GM12878 (cell line): ENCODE measurements around the gene TMEM109. TPM values are rescaled to one million over a fixed set of nuclear protein-coding genes. Genes with fewer than 3 reads are reported as not detected.

Experiments
- ATAC-seq: fragments of 200-7000 bp; cut with Tn5 transposase; 3 replicates; pipeline ENCODE4 v1.9.1; 2020; ENCODE audit warnings: mild to moderate bottlenecking, moderate library complexity
- BruUV-seq: library from RNA; stranded (reverse); fragments of 400-500 nt; replicated peaks from 2 replicates; lab custom pipeline; 2021; lab: Mats Ljungman, UMichigan
- CTCF ChIA-PET: fragments of 300-600 bp; sonication (Branson Sonifier 250); formaldehyde crosslinking; extraction: SDS; loops from one replicate; lab custom pipeline; 2021; ENCODE audit warnings: inconsistent platforms; lab: Yijun Ruan, JAX
- POLR2A ChIA-PET: fragments of 350-600 bp; formaldehyde crosslinking; extraction: SDS; loops from one replicate; lab custom pipeline; 2021; ENCODE audit warnings: inconsistent platforms; lab: Charles Lee
- RAD21 ChIA-PET: fragments of 300-600 bp; sonication (Branson Sonifier 250); formaldehyde crosslinking; loops from one replicate; lab custom pipeline; 2023; ENCODE audit warnings: antibody characterized with exemption; ENCODE audit not compliant: unreplicated experiment; lab: Charles Lee
- SMC1A ChIA-PET: fragments of 300-600 bp; sonication (Branson Sonifier 250); formaldehyde crosslinking; loops from one replicate; lab custom pipeline; 2023; ENCODE audit not compliant: unreplicated experiment, uncharacterized antibody; lab: Charles Lee
- DNase-seq: peaks from one replicate; pipeline ENCODE4 v3.0.0-alpha.2; 2011; ENCODE audit warnings: low read depth, low spot score
- FAIRE-seq: peaks from 3 replicates; lab custom pipeline; 2011; peaks lifted over from hg19 to GRCh38; lab: Jason Lieb, UNC
- H2AFZ ChIP-seq: 2 replicates; pipeline ENCODE4 v1.6.0; 2011; ENCODE audit warnings: low read depth, low read length, control low read depth; ENCODE audit not compliant: control insufficient read depth
- H3K27ac ChIP-seq: 2 replicates; pipeline ENCODE4 v1.5.1; 2011; ENCODE audit warnings: control low read depth; ENCODE audit not compliant: control insufficient read depth, insufficient read depth
- H3K27me3 ChIP-seq, 2 experiments: replicated peaks in 1 of 2; 2 replicates each; pipeline versions ENCODE4 v1.6.0 to v1.6.1; 2011; ENCODE audit warnings: low read length in 1 of 2; ENCODE audit not compliant: control insufficient read depth in 2 of 2, insufficient read depth in 2 of 2
- H3K36me3 ChIP-seq, 2 experiments: 2 replicates each; pipeline ENCODE4 v1.5.1; 2011; ENCODE audit warnings: low read length in 1 of 2; ENCODE audit not compliant: control insufficient read depth in 2 of 2, insufficient read depth in 2 of 2
- H3K4me1 ChIP-seq: 2 replicates; pipeline ENCODE4 v1.6.1; 2011; ENCODE audit warnings: mild to moderate bottlenecking, low read length, moderate library complexity, mixed read lengths; ENCODE audit not compliant: control insufficient read depth, insufficient read depth
- H3K4me2 ChIP-seq: 2 replicates; pipeline ENCODE4 v1.6.0; 2011; ENCODE audit warnings: control low read depth; ENCODE audit not compliant: control insufficient read depth, insufficient read depth
- H3K4me3 ChIP-seq: fragments of 200-600 bp; sonication (generic); 2 replicates; pipeline ENCODE4 v1.5.1; 2016
- H3K79me2 ChIP-seq: 2 replicates; pipeline ENCODE4 v1.6.0; 2011; ENCODE audit warnings: low read length; ENCODE audit not compliant: control insufficient read depth, insufficient read depth
- H3K9ac ChIP-seq: 2 replicates; pipeline ENCODE4 v1.8.0; 2011; ENCODE audit warnings: low read length, control low read depth, mixed read lengths; ENCODE audit not compliant: control insufficient read depth, insufficient read depth
- H3K9me3 ChIP-seq: replicated peaks from 3 replicates; pipeline ENCODE4 v1.5.1; 2011; ENCODE audit warnings: mild to moderate bottlenecking, low read length; ENCODE audit not compliant: control insufficient read depth, insufficient read depth
- H4K20me1 ChIP-seq: 2 replicates; pipeline ENCODE4 v1.6.0; 2011; ENCODE audit not compliant: control insufficient read depth, insufficient read depth
- BCL11A ChIP-seq: IDR thresholded peaks from 2 replicates; pipeline ENCODE4 v1.6.1; 2011; ENCODE audit warnings: low read depth, low read length
- E2F4 ChIP-seq: IDR thresholded peaks from 2 replicates; pipeline ENCODE4 v1.6.1; 2012; ENCODE audit warnings: low read depth, low read length, improper control_type of control experiment
- FOS ChIP-seq: IDR thresholded peaks from 3 replicates; pipeline ENCODE4 v1.6.1; 2011; ENCODE audit warnings: borderline replicate concordance; ENCODE audit not compliant: insufficient read length; ENCODE audit errors: extremely low read depth
- KAT2A ChIP-seq: conservative IDR thresholded peaks from 2 replicates; pipeline ENCODE4 v1.6.1; 2011; ENCODE audit warnings: low read depth, low read length; ENCODE audit not compliant: control insufficient read depth
- REST ChIP-seq: IDR thresholded peaks from 2 replicates; pipeline ENCODE4 v1.6.1; 2012; ENCODE audit warnings: mild to moderate bottlenecking, low read depth, low read length
- SREBF1 ChIP-seq: IDR thresholded peaks from 2 replicates; pipeline ENCODE4 v1.6.1; 2012; ENCODE audit warnings: mild to moderate bottlenecking, low read length
- WGBS: methylation state at CpG from one replicate; pipeline ENCODE4 v1.1.6; 2016; ENCODE audit warnings: low lambda C conversion rate; ENCODE audit not compliant: insufficient replicate concordance, insufficient coverage; ENCODE audit errors: missing lambda C conversion rate; 5-methylcytosine and 5-hydroxymethylcytosine counted together
- in situ Hi-C: fragments of 300-500 bp; cut with MboI; formaldehyde crosslinking; loops from 9 replicates; pipeline ENCODE4 v1.14.3; 2018; ENCODE audit warnings: mixed read lengths
- intact Hi-C: fragments of 100-400 bp; cut with micrococcal nuclease; formaldehyde crosslinking; loops from one replicate; pipeline ENCODE4 v1.14.2; 2022; ENCODE audit not compliant: unreplicated experiment
- polyA plus RNA-seq, 11 experiments: library from polyadenylated mRNA; depleted of rRNA in 4 of 11; unstranded in 6 of 11; stranded (reverse) in 5 of 11; fragments of >200 nt; fragmentation: Nextera tagmentation in 4 of 11; fragmentation: Illumina TruSeq in 1 of 11; extraction: Ambion mirVana in 4 of 11; extraction: Trizol in 1 of 11; gene quantifications; 1 replicate in 1 of 11; 2 replicates in 10 of 11; pipeline versions ENCODE4 v1.2.1 to v1.2.3, GENCODE V29; 2011 to 2016; ENCODE audit warnings: inconsistent platforms in 2 of 11, missing spikeins in 2 of 11, low read depth in 1 of 11
- total RNA-seq, 4 experiments: library from RNA; depleted of rRNA in 3 of 4; stranded (reverse); fragments of >200 nt in 3 of 4; fragmentation: Illumina TruSeq in 1 of 4; extraction: Trizol in 1 of 4; gene quantifications; 2 replicates each; pipeline versions ENCODE4 v1.2.1 to v1.2.3, GENCODE V29; 2013 to 2021
- TF ChIP-seq, protein P1 (sequence below): fragments of 450-650 bp; IDR thresholded peaks from 2 replicates; pipeline ENCODE4 v1.6.1; 2016; ENCODE audit warnings: mild to moderate bottlenecking, moderate library complexity, borderline replicate concordance

TMEM109 gene
- total and polyA plus RNA-seq, 10 of the 15 experiments (the other 5 are each of a cell fraction or from before 2014, with no cell fraction given), result 21.9 to 199 (median 85.2) TPM

DNA sequence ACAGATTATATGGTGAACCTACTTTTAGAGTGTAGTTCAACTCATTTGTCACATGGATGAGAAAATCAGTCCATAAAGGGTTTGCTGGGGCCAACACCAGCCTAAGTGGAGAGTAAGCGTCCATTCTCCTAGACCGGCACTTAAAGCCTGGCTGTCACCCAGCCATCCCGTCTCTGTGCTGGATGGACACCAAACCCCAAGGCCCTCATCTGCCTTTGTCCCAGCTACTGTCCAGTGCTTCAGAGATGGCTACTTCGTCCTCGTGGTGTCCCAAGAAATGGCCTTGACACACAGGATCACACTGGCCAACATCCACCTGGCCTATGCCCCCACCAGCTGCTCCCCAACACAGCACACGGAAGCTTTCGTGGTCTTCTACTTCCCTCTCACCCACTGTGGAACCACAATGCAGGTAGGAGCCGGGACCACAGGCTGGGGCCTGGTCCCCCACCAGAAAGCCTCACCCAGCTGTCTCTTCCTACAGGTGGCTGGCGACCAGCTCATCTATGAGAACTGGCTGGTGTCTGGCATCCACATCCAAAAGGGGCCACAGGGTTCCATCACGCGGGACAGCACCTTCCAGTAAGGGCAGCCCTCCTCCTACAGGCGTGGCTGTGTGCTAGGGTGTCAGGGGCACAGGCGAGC, 43.1 kb upstream of the TMEM109 start:
- ATAC-seq (no peak), DNase-seq (no peak), FAIRE-seq (no peak)
- H3K4me2 ChIP-seq, result no peak overlapping the region
- SMC1A ChIA-PET, result no interaction called here
- intact Hi-C loops, result no loop called here
- no peaks in the 10 kb centered on the region for H3K9me3 ChIP-seq
- H2AFZ ChIP-seq, result no peak overlapping the region
- no peaks in the 10 kb centered on the region; a peak in 2 of 4 replicates for H3K36me3 ChIP-seq
- H3K4me1 ChIP-seq, result no peaks in the 10 kb centered on the region
- no peaks in the 10 kb centered on the region for H4K20me1 ChIP-seq
- H3K79me2 ChIP-seq, result no peaks in the 10 kb centered on the region
- H3K9ac ChIP-seq, result no peak overlapping the region
- H3K4me3 ChIP-seq, result no peak overlapping the region
- H3K27ac ChIP-seq, result no peak overlapping the region
- RAD21 ChIA-PET, result interaction anchor here (1.0 kb wide), 1 partner anchor 40 kb away, joined by 3 read pairs; no protein-coding TSS in a partner anchor
- TF ChIP-seq SREBF1 (no peak), REST (no peak), BCL11A (no peak), FOS (no peak), E2F4 (no peak), KAT2A (no peak)
- TF ChIP-seq, protein P1, sequence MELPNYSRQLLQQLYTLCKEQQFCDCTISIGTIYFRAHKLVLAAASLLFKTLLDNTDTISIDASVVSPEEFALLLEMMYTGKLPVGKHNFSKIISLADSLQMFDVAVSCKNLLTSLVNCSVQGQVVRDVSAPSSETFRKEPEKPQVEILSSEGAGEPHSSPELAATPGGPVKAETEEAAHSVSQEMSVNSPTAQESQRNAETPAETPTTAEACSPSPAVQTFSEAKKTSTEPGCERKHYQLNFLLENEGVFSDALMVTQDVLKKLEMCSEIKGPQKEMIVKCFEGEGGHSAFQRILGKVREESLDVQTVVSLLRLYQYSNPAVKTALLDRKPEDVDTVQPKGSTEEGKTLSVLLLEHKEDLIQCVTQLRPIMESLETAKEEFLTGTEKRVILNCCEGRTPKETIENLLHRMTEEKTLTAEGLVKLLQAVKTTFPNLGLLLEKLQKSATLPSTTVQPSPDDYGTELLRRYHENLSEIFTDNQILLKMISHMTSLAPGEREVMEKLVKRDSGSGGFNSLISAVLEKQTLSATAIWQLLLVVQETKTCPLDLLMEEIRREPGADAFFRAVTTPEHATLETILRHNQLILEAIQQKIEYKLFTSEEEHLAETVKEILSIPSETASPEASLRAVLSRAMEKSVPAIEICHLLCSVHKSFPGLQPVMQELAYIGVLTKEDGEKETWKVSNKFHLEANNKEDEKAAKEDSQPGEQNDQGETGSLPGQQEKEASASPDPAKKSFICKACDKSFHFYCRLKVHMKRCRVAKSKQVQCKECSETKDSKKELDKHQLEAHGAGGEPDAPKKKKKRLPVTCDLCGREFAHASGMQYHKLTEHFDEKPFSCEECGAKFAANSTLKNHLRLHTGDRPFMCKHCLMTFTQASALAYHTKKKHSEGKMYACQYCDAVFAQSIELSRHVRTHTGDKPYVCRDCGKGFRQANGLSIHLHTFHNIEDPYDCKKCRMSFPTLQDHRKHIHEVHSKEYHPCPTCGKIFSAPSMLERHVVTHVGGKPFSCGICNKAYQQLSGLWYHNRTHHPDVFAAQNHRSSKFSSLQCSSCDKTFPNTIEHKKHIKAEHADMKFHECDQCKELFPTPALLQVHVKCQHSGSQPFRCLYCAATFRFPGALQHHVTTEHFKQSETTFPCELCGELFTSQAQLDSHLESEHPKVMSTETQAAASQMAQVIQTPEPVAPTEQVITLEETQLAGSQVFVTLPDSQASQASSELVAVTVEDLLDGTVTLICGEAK, result no peak
- POLR2A ChIA-PET, result no interaction called here
- in situ Hi-C loops, result no loop called here
- BruUV-seq, result no TSS peak
- WGBS, result 43% methylated on average over 13 of the region's 13 CpGs
- CTCF ChIA-PET, result interaction anchor here (0.6 to 1.0 kb wide), 3 partner anchors 14 to 1372 kb away, joined by 3 read pairs; no protein-coding TSS in a partner anchor
- no peaks in the 10 kb centered on the region for H3K27me3 ChIP-seq
